ENCODE data around the gene CCDC106.

Gene CCDC106

GRCh38 chr19:55667006-55667381 lies 19.0 kb downstream of the CCDC106 start:
- ChIA-PET CTCF (interaction anchor here (1.0 to 1.5 kb wide), 3 partner anchors 10 to 34 kb away, joined by 4 read pairs; no protein-coding TSS in a partner anchor), POLR2A (interaction anchor here (2.7 to 3.0 kb wide), 2 partner anchors 10 to 12 kb away, joined by 10 to 12 read pairs; partner anchors contain the start of gene U2AF2)

GRCh38 chr19:55667511-55667910 lies 19.5 kb downstream of the CCDC106 start:
- Histone ChIP-seq H3K36me3 (ENCODE audit: control insufficient read depth in 2 of 2, insufficient read depth in 1 of 2, low read length in 2 of 2) (peaks cover 51 to 90% of the 10 kb centered on the region in 2 experiments), H3K4me1 (ENCODE audit: control insufficient read depth, insufficient read depth, low read length) (peaks cover 7% of the 10 kb centered on the region), H3K9me3 (ENCODE audit: control insufficient read depth, insufficient read depth, low read depth, low read length) (no peaks in the 10 kb centered on the region), H3K4me3 (ENCODE audit: low read depth, low read length) (no peak overlapping the region), H3K27ac (ENCODE audit: extremely low read depth, low read depth, low read length) (no peak overlapping the region)
- CTCF ChIA-PET = interaction anchor here (0.6 to 1.1 kb wide), 3 partner anchors 13 to 35 kb away, joined by 4 to 5 read pairs (median 4); partner anchors contain the start of gene CCDC106
- TF ChIP-seq ZNF366 (tag by site-specific recombination; conservative IDR thresholded peaks at IDR 0.05) (no peak), ZBTB1 (tag by site-specific recombination; IDR thresholded peaks at IDR 0.05) (no peak), ZNF530 (tag by site-specific recombination; IDR thresholded peaks at IDR 0.05; ENCODE audit: low read depth) (no peak), ZNF239 (tag by site-specific recombination; IDR thresholded peaks at IDR 0.05) (no peak), ZNF768 (tag by site-specific recombination; IDR thresholded peaks at IDR 0.05) (no peak), PRDM4 (tag by site-specific recombination; IDR thresholded peaks at IDR 0.05) (no peak), ZNF473 (tag by site-specific recombination; IDR thresholded peaks at IDR 0.05) (no peak), GLIS1 (tag by site-specific recombination; IDR thresholded peaks at IDR 0.05) (peak; percentile 19; the same call in 1 of the 2 replicates), ZSCAN23 (tag by site-specific recombination; IDR thresholded peaks at IDR 0.05) (no peak), ZIC2 (tag by site-specific recombination; IDR thresholded peaks at IDR 0.05) (peak; percentile 88), RBAK (tag by site-specific recombination; IDR thresholded peaks at IDR 0.05) (no peak), PRDM2 (tag by site-specific recombination; IDR thresholded peaks at IDR 0.05; ENCODE audit: borderline replicate concordance) (no peak)
- POLR2A ChIA-PET = interaction anchor here (2.7 to 3.0 kb wide), 2 partner anchors 11 to 13 kb away, joined by 10 to 12 read pairs; partner anchors contain the start of gene U2AF2

More at GRCh38 chr19:55667006-55667381, 19.0 kb downstream of the CCDC106 start:
- H3K36me3 ChIP-seq (ENCODE audit: control insufficient read depth in 2 of 2, insufficient read depth in 1 of 2, low read length in 2 of 2) = peaks cover 50 to 90% of the 10 kb centered on the region in 2 experiments
- H3K4me1 ChIP-seq (ENCODE audit: control insufficient read depth, insufficient read depth, low read length) = peaks cover 2% of the 10 kb centered on the region
- H3K4me3 ChIP-seq (ENCODE audit: low read depth, low read length) = no peak overlapping the region
- no peak overlapping the region for H3K27ac ChIP-seq (ENCODE audit: extremely low read depth, low read depth, low read length)
- TF ChIP-seq ZNF266 (tag by site-specific recombination; IDR thresholded peaks at IDR 0.05; ENCODE audit: low read depth) (no peak), ZBTB44 (tag by site-specific recombination; IDR thresholded peaks at IDR 0.05) (no peak), IKZF3 (tag by site-specific recombination; IDR thresholded peaks at IDR 0.05) (peak; percentile 40; the same call in 1 of the 2 replicates), ZFHX2 (tag by site-specific recombination; conservative IDR thresholded peaks at IDR 0.05) (peak; percentile 76), ZNF529 (tag by site-specific recombination; IDR thresholded peaks at IDR 0.05; ENCODE audit: insufficient replicate concordance) (no peak), EGR2 (tag by site-specific recombination; IDR thresholded peaks at IDR 0.05; ENCODE audit: low read depth) (peak; percentile 54; the same call in 1 of the 2 replicates)
- H3K9me3 ChIP-seq (ENCODE audit: control insufficient read depth, insufficient read depth, low read depth, low read length) = no peaks in the 10 kb centered on the region
